Stimulated activated CD8-positive, alpha-beta memory T cell treated with anti-CD3 and anti-CD28 coated beads, Interleukin-7, amount 100 ng/mL, for 48 hours (primary cell): Measurements from ENCODE around the gene GCSAM.

Experiments used
- DNase-seq, 2 donors: peaks; one replicate each; pipeline ENCODE4 v3.0.0-alpha.2; 2020; ENCODE audit warnings: low read depth in 1 of 2; ENCODE audit errors: extremely low read depth in 1 of 2

Gene GCSAM

DNA sequence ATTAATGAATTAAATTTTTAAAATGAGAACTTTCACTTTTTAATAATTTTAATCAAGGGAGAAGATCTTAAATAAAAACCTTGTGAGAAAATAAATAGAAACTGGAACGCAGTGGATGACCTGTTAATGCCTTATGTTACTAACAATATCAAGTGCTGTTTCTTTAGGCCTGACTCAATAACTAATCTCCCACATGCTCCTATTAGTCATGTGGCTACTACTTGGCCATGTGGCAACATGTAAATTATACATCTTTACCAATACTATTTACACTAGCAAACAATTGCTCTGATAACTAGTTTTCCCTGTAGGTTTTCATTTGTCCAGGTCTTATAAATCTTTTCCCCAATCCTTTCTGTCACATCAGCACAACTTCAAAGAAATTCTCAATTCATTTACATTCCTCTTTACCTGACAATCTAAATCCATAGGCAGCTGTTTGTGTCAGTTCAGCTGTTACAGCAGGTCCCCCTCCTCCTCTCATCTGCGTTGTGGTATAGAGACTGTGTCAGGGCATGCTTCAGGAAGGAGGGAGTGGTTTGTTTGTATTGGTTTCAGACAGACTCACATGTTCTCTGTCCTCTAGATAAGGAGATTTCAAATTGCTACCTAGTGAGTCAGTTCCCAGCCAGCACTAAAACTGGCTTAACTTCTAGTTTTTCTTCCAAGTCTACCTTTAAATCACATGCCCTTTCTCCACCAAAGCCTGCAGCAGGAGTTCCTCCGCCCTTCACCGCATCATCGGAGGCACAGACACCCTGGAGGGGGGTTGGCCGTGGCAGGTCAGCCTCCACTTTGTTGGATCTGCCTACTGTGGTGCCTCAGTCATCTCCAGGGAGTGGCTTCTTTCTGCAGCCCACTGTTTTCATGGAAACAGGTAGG is 58.2 kb downstream of the GCSAM start:
- no peak for DNase-seq

- no peak for DNase-seq
These were observed 59.0 kb downstream of the GCSAM start for GRCh38 chr3:112074006-112074405.

GRCh38 chr3:112072387-112073060 is 60.5 kb downstream of the GCSAM start:
- peak in 1 of 2 donors; percentile 35 for DNase-seq
